Left colon (tissue), 2 donors: Measurements from ENCODE around the gene DUOXA2. TPM values are rescaled to one million over a fixed set of nuclear protein-coding genes. Genes with fewer than 3 reads are reported as not detected.
"Not testable (repeated sequence)": the region's sequence is repeated elsewhere in the genome, so short reads cannot be mapped to it uniquely, and the experiment has no call there.

ENCODE experiments used
- ATAC-seq: fragments of 200-7000 bp; cut with Tn5 transposase; one replicate; pipeline ENCODE4 v1.9.1; 2020; ENCODE audit warnings: mild to moderate bottlenecking, moderate library complexity
- DNase-seq, 2 donors: peaks; one replicate each; pipeline ENCODE4 v3.0.0-alpha.2; 2020
- intact Hi-C, 2 donors: fragments of 100-400 bp; cut with DNase I in 1 of 2; cut with micrococcal nuclease in 1 of 2; formaldehyde crosslinking; loops; one replicate each; pipeline versions ENCODE4 v1.11.2 to v1.14.0; 2022; cut with DNase I, micrococcal nuclease
- total RNA-seq, 2 donors: library from RNA; stranded (reverse); fragmentation: NEBNext Ultra II Directional; extraction: Animal tissue kit (Norgen Biotek cat#: 25700); gene quantifications; one replicate each; pipeline ENCODE4 v1.2.1, GENCODE V29; 2021
- donor health status: DM: no; HTN: no; CAD: no.
- donor health status: DM: yes; HTN: yes; CAD: no.

The DUOXA2 gene
- total RNA-seq, 2 donors from 2014 or later: 1.3 to 4.9 TPM

DNA sequence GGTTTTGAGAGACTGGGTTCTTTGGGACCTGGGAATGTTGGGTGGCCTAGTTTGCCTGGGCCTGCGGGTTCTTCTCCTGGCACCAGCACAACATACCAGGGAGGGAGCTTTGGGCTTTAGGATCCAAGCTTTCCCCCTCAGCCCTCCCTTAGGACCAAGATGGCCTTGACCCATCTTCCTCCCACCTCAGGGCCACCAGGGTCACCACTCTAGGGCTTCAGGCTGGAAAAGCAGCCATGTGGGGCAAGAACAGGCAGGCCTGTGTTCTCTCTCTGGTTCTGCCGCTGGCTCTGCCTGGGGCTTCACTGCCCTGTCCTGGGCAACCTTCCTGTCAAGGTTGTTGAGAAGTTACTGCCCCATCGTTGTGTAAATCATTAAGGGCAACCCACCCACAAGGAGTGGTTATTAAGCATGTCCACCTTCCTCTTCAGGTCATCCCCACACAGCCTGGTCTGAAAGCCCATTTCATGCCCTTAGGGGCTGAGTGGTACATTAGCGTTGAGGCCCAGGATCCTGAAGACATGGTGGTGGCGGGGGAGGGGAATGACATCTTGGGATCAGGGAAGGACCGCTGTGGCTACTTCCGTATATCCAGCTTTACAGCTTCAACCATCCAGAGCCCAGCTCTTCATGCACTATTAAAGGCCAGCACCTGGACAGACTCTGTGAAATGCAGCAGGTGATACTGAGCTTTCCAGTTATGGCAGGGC, 16.3 kb downstream of the DUOXA2 start:
- ATAC-seq: no peak
- DNase-seq: no peak

DNA sequence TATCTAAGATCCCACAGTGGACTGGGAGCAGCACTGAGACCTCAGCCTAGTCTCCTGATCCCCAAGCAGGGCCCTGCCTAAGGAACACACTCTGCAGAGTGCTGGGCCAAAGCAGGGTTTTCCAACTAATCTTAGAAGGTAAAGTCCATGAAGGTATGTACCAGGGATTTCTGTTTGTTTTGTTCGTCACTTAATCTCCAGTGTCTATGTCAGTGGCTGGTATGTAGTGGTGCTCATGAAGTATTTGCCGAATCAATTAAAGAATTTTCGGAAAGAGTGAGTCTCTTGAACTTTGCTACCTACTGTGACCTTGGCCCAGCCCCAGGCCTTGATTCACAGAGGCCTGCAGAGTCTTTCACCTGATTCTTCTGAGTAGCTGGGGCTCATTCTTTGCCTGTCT, 17.4 kb downstream of the DUOXA2 start:
- intact Hi-C loops: no loop called here

More for the DNA sequence above, 16.3 kb downstream of the DUOXA2 start:
- intact Hi-C loops: no loop called here

DNA sequence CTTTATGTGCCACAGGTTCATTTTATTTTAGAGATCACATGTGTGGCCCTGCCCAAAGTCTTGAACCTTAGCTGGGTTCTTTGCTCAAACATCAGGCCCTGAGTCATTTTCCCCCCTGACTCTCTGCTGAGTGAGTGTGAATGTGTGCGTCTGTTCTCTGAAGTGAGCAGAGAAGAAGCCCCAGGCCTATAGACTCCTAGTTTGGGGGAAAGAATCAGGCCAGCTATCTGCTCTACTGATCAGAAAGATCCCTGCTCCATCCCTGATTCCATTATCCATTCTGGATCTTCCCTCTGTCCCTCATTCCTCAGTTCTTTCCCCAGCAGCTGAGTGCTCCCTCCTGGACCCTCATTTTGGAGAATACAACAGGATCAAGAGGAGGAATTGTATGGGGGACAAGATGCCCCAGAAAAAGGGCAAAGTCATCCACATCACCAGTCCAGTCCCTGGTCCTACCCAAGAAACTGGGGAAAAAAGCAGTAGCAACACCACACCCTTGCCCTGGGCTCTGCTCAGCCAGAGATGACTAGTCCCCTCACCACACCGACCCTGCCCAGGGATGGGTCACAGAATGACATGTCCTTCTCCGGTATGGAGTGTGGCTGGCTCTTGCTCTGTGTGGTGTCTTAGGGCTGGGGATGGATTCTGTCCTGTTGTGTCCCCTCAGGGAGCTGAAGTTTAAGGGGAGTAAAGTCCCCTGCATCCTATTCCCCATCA, 18.9 kb downstream of the DUOXA2 start:
- DNase-seq (no peak), ATAC-seq (no peak)
- intact Hi-C loops: no loop called here

More for the DNA sequence above, 17.4 kb downstream of the DUOXA2 start:
- no peak for DNase-seq
- no peak for ATAC-seq

DNA sequence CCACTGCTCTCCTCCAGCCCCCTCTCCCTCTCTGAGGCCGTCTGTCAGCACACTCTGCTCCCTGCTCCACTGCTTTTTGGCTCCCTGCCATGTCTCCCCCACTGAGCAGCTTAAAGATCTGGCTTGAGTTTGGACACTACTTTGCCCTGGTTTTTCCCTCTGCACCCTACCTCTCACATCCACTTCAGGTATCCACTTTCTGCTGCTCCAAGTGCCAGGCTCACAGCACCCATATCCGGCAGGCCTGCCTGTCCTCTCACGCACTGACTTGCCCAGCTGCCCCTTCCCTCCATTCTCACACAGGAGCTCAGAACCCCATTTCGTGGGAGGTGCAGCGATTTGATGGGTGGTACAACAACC, 19.4 kb downstream of the DUOXA2 start:
- DNase-seq (no peak), ATAC-seq (no peak)
- intact Hi-C loops: no loop called here

DNA sequence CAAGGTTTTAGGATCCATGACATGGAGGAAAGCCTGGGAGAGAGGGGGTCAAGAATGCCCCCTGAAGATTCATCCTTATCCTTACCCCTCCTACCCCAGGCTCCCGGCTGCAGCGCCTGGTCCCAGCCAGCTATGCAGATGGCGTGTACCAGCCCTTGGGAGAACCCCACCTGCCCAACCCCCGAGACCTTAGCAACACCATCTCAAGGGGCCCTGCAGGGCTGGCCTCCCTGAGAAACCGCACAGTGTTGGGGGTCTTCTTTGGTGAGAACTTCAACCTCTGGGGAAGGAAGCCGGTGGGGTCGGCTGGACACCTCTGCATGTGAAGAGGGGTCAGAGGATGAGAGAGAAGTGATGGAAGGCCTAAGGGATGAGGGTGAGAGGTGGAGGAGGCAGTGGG, 19.9 kb downstream of the DUOXA2 start:
- DNase-seq (no peak), ATAC-seq (no peak)
- intact Hi-C loops: no loop called here

DNA sequence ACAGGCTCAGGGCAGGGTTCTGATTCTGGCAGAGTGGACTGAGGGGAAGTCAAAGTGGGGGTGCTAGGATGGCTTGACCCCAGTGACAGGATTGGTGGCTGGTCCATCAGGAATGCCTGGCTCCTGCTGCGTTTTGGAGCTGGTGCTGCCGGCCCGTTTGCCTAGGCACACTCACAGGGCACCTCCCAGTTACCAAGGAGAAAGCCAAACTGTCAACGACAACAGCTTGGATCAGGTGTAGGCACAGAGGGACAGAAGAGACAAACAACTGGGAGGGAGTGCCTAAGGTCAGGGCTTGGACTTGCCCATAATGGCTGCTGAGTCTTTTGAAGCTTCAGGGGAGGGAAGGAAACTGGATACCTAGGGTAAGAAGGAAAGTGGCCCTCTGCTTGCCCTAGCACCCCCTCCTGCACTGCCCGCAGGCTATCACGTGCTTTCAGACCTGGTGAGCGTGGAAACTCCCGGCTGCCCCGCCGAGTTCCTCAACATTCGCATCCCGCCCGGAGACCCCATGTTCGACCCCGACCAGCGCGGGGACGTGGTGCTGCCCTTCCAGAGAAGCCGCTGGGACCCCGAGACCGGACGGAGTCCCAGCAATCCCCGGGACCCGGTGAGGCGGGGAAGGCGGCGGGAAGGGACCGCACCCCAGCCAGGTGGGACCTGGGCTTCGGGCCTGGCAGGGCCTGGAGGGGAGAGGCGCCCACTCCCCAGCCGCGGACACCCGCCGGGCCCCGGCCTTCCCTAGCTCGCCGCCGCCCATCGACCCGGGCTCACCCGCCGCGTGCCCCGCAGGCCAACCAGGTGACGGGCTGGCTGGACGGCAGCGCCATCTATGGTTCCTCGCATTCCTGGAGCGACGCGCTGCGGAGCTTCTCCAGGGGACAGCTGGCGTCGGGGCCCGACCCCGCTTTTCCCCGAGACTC, 20.8 kb downstream of the DUOXA2 start:
- intact Hi-C loops: no loop called here
- peak in 1 of 2 donors; percentile 65 for DNase-seq
- peak; percentile 88 for ATAC-seq

DNA sequence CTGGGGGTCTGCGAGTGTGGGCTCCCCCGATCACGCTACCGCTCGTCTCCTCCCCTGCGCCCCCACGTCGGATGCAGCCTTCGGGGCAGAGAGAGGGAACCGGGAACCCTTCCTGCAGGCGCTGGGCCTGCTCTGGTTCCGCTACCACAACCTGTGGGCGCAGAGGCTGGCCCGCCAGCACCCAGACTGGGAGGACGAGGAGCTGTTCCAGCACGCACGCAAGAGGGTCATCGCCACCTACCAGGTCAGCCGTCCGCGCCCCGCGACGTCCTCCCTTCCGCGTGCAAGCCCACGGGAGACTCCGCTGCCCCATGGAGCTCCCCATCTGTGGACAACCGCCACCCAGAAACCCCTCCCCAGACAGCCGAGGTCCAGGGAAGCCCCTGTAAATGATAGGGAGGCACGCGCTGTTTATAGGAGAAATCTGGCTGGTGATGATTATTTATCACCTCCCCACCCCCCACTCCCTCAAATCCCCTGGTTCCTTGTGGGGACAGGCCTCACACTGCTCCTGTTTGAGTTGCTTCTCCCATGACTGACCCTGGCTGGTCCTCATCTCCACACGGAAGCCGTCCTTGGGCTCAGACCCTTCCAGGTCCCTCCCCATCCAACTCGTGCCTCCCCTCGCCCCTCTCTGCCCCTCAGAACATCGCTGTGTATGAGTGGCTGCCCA, 21.7 kb downstream of the DUOXA2 start:
- DNase-seq, intact Hi-C loops: not testable (repeated sequence)
- peak; percentile 23 for ATAC-seq

DNA sequence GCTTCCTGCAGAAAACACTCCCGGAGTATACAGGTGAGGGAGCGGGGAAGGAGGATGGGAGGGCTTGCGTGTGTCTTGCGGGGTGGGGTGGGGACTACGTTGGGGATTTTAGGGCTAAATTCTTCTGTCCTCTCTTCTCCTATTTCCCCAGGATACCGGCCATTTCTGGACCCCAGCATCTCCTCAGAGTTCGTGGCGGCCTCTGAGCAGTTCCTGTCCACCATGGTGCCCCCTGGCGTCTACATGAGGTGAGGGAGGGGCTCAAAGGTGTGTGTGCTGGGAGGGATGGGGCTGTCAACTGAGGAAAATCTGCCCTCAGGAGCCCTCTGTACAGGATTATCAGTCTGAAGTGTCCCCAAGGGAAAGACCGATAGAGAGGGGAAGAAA, 22.2 kb downstream of the DUOXA2 start:
- DNase-seq (peak in 1 of 2 donors; percentile 36), ATAC-seq (peak; percentile 18)
- intact Hi-C loops: no loop called here

DNA sequence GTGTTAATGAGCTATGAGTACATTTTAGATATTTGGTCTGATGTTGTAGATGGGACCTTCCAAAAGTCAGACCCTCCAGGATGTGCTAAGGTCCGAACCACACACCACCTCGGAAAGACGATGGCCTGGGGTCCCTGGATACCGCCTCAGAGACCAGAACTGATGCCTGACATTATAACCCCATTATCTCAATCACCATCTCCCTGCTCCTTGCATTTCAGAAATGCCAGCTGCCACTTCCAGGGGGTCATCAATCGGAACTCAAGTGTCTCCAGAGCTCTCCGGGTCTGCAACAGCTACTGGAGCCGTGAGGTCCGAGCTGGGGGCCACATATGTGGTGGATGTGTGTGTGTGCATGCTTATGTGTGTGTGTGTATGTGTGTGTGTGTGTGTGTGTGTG, 23.6 kb downstream of the DUOXA2 start:
- no peak for ATAC-seq
- DNase-seq: no peak
- intact Hi-C loops: no loop called here

DNA sequence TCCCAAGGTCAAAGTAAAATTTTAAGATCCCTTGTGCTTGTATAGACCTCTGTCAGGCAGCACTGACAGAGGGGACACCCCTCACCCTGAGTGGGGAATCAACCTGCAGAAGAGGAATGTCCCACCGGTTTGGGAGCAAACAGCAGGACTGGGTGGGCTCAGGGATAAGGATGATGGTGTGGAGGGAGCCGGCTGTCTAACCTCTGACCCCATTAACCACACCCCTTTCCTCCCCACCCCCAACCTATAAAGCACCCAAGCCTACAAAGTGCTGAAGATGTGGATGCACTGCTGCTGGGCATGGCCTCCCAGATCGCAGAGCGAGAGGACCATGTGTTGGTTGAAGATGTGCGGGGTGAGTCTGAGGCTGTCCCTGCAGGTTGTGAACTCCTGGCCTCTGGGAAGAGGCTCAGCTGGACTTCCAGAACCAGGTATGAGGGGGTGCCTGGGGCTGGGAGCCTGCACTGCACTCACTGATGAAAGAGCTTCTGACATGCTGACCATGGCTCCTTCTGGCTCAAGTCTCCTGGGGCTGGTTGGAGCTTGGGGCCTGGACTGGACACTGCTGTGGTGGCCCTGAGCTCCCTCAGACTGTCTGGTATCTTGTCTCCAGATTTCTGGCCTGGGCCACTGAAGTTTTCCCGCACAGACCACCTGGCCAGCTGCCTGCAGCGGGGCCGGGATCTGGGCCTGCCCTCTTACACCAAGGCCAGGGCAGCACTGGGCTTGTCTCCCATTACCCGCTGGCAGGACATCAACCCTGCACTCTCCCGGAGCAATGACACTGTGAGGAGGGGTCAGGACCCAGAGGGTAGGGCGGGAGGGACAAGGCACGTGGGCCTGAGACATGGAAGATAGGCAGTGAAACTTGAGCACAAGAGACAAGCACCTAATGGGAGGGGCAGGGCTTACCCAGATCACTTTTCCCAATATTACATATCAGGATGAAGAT, 25.0 kb downstream of the DUOXA2 start:
- intact Hi-C loops: no loop called here
- ATAC-seq: no peak
- no peak for DNase-seq

DNA sequence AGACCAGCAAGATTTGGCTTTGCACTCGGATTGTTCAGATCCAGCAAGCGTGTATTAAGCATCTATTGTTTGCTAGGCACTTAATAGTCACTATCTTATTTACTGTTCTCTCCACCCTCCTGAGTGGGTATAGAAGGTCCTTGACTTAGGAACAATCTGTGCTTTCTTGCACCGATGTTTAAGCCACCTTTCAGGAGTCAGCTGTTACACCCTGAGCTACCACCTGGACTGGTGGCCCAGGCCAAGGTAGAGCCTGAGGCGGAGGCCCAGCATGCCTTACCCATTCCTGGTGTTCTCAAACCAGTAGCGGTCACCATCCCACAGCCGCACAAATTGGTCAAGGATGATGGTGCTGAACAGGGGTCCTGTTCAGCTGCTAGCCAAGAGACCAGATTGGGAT, 25.6 kb downstream of the DUOXA2 start:
- ATAC-seq: no peak
- no peak for DNase-seq
- intact Hi-C loops: no loop called here

DNA sequence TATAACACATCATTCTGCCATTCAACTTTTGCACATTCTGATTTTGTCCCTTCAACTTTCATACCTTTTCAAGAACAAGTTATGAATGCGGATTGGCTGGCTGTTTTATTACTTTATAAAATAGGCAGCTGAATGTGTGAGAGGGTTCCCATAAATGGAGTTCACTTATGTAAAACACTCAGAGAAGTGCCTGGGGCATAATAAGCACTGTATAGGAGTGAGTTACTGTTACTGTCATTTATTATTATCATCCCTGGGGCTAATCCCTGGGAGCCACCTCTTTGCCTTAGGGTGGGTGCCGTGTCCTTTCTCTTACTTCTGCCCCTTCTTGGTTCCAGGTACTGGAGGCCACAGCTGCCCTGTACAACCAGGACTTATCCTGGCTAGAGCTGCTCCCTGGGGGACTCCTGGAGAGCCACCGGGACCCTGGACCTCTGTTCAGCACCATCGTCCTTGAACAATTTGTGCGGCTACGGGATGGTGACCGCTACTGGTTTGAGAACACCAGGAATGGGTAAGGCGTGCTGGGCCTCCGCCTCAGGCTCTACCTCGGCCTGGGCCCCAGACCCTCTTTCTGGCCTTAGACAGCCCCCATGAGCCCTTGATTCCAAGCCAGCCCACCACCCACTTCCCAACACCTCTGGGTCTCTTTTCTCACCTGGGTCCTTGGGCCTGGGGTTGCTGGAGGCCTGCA, 26.6 kb downstream of the DUOXA2 start:
- intact Hi-C loops: no loop called here
- ATAC-seq: no peak
- DNase-seq: no peak

DNA sequence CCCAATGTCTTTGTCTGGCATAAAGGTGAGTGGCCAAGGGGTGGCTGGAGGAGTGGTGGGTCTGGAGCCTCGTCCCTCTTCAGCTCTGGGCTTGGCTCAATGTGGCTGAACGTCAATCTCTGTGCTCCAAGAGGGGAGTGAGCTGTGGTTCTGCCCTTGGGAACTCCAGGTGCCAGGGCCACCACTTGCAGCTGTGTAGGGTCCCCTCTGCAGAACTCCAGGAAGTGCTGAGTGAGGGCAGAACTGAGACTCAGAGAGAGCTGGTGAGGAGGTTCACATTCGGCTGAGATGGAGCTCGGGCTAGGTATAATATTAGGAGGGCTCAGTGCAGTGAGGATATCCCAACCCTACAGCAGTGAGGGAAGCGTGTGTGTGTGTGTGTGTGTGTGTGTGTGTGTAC, 27.3 kb downstream of the DUOXA2 start:
- intact Hi-C loops: no loop called here
- DNase-seq (no peak), ATAC-seq (no peak)

DNA sequence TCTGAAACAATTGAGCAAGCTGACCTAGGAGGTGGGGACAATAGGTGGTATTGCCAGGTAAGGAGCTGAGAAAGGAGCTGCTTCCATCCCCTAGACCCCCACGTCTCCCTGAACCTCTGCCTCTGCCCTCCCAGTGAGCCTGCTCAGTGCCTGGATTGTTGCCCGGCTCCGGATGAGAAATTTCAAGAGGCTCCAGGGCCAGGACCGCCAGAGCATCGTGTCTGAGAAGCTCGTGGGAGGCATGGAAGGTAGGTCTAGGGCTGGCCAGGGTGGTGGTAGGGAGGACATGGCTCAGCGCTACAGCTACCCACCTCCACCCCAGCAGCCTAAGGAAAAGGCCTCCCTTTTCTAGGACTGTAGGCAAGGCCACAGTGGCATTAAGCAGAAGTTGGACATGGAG, 28.9 kb downstream of the DUOXA2 start:
- ATAC-seq: no peak
- DNase-seq: no peak
- intact Hi-C loops: no loop called here

DNA sequence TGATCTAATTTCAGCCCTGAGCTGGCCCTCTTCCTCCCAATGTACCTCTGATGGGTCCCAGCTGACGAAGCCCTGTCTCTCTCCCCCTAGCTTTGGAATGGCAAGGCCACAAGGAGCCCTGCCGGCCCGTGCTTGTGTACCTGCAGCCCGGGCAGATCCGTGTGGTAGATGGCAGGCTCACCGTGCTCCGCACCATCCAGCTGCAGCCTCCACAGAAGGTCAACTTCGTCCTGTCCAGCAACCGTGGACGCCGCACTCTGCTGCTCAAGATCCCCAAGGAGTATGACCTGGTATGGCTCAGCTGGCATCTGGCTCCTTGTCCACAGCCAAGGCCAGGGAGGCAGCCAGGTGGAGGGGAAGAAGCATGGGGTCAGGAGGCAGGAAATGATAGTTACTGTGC, 29.8 kb downstream of the DUOXA2 start:
- DNase-seq (no peak), ATAC-seq (no peak)
- intact Hi-C loops: no loop called here

DNA sequence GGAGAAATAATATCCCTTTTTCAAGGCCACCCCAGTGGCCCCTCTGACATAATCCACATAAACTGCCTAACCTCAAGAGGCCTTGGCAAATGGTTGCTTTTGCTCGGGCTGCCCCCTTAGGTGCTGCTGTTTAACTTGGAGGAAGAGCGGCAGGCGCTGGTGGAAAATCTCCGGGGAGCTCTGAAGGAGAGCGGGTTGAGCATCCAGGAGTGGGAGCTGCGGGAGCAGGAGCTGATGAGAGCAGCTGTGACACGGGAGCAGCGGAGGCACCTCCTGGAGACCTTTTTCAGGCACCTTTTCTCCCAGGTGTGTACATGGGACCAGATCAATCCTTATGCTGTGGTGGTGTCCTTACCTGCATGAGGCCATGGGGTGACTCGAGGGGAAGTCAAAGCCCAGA, 30.6 kb downstream of the DUOXA2 start:
- intact Hi-C loops: no loop called here
- no peak for ATAC-seq
- DNase-seq: no peak

DNA sequence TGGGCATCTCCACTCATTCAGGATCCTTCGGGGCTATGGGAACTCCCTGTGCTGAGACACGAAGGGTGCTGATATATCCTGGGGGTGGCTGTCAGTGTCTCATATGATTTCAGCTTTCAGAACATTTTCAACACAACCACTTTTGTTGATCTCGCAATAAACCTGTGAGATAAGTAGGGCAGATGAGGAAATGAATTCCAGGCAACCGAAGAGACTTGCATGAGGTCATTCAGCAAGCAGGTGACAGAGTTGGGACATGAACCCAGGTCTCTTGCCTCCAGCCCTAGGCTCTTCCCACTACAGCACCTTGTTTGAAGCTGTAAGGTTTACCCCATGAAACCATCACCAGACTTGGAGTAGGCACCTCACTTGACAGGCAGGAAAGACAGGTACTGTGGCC, 32.3 kb downstream of the DUOXA2 start:
- ATAC-seq (peak; percentile 82), DNase-seq (no peak)
- intact Hi-C loops: no loop called here

DNA sequence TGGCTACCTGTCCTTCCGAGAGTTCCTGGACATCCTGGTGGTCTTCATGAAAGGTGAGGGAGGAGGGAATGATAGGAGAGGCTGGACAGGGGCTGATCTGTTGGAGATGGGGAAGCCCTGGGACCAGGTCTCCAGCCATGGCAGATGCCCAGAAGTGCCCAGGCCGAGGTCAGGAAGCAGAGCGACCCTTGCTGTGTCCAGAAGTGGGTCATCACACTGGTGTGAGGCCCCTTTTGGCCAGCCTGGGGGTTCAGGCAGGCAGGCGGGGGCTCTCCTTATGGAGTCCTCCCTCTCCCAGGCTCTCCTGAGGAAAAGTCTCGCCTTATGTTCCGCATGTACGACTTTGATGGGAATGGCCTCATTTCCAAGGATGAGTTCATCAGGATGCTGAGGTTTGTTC, 33.5 kb downstream of the DUOXA2 start:
- intact Hi-C loops: no loop called here
- ATAC-seq (no peak), DNase-seq (no peak)
